ENCODE measurements around the gene ADORA3.

- TF ChIP-seq CTCF (conservative IDR thresholded peaks at IDR 0.05 in 1 of 2, IDR thresholded peaks at IDR 0.05 in 1 of 2; ENCODE audit: low read depth in 1 of 2, low read length in 2 of 2) (no peak), EZH2 (IDR thresholded peaks at IDR 0.05; ENCODE audit: low read length, missing control alignments) (no peak)
Observed at GRCh38 chr1:111506561-111506960, 3.1 kb upstream of the ADORA3 start.
